ENCODE data around the gene SUSD3.
A peak's percentile ranks its signal among the peaks of the same experiment; 100 is the strongest.
"Not testable (repeated sequence)": the region's sequence is repeated elsewhere in the genome, so short reads cannot be mapped to it uniquely, and the experiment has no call there.

SUSD3 gene

GRCh38 chr9:93058355-93059010, at the start of gene SUSD3:
TSS of gene SUSD3 (plus strand) at chr9:93058701. CDS start at chr9:93058743, 42 bp downstream.
- DNase-seq = peak; percentile 74

DNA sequence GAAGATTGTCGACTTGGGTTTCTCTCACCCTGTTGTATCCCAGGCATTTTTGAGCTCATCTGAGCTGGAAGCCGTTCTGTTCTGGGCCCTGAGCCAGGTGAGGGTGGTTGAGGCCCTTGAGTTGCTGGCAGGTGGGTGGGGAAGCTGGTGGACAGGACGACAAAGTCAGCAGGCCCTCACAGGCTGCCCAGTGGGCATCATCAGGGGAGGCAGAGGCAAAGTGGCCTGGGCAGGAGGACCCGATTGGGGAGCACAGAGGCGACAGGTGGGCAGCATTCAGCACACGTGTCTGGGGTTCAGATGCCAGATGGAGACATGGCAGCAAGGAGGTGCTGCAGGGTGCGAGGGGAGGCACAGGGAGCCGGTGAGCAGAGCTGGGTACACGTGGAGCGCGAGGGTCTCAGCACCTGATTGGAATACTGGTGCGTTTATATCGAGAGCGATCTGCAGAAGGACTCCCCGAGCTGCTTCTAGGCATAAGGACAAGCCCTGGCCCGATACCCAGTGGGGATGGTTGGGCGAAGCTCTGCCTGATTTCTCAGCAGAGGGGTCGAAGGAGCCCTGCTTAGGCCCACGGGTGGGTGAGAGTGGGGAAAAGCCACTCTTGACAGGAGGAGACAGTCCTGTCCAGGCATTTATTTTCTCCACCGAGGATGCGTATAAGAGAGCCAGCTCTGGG, 49.0 kb upstream of the SUSD3 start:
- DNase-seq = no peak

DNA sequence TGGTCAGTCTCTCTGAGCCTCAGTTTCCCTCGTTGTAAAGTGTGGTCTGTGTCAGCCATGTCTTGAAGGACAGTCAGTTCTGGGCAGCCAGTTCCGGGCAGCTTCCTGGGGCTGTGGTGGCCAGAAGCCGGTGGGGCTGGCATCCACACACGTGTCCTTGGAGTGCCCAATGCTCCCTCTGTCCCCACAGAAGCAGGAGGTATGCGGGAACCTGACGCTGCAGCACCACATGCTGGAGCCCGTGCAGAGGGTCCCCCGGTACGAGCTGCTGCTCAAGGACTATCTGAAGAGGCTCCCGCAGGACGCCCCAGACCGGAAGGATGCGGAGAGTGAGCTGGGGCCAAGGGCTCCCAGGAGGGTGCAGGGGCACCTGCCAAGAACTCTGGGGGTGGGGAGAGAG, 48.4 kb upstream of the SUSD3 start:
- DNase-seq = no peak

- no peak for DNase-seq
Observed at GRCh38 chr9:93010704-93011103, 47.8 kb upstream of the SUSD3 start.

DNA sequence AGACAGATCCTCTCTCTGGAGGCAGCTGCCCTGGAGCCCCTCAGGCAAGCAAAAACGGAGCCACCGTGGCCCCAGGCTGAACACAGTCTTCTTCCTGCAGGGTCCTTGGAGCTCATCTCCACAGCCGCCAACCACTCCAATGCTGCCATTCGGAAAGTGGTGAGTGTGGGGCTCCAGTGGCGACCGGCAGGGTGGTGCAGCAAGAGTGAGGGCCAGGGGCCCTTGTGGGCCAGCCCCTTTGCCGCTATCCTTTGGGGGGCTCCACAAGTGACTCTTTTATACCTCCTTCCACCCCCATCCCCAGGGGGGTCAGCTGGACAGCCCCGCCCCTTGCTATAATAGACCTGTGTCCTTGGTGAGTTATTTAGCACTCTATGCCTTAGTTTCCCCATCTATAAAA, 47.4 kb upstream of the SUSD3 start:
- DNase-seq = no peak

- DNase-seq = no peak
Observed at GRCh38 chr9:93012963-93013855, 45.3 kb upstream of the SUSD3 start.

DNA sequence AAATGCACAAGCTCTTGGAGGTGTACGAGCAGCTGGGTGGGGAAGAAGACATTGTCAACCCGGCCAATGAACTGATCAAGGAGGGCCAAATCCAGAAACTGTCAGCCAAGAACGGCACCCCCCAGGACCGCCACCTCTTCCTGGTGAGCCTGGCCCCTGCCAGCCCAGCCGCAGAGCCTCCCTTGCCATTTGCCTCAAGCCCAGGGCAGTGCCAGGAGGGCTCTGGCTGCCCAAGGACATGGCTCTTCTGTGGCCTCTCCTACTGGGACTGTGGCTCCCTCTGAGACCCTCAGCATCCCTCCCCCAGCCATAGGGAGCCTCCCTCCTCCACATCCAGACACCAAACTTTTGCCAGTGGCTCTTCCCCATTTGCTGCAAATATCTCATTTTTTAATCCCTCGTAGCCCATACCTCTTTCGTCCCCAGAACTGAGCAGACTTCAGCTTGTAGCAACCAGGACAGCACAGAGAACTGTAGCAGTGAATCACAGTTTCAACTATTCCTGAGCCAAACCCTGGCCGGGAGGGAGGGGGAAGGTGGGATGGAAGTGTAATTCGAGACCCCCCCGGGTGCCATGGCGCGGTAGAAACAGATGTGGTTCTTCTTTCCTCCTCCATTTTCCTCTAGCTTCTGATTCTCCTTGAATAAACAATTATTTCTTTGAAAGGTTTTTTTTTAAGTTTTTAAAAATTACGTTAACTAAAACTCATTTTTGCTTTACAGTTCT, 44.5 kb upstream of the SUSD3 start:
- DNase-seq = no peak

GRCh38 chr9:93015190-93015589, 43.3 kb upstream of the SUSD3 start:
- DNase-seq = not testable (repeated sequence)

DNA sequence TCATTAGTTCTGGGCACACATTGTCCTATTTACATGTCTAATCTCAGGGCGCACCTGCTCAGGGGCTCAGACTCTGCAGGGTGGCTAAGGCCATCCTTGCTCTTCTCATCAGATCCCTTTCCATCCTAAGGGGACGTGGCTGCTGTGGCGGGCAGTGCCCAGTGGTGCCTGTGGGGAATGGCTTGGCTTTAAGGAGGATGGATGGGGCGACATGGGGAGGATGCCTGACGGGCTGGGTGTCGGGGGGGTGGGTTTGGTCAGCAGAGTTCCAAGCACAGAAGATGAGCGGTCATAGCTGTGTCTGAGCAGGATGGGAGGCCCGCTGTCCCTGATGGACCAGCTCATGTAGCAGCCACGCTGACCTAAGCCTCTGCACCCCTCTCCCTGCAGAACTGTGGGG, 40.9 kb upstream of the SUSD3 start:
- DNase-seq = no peak

DNA sequence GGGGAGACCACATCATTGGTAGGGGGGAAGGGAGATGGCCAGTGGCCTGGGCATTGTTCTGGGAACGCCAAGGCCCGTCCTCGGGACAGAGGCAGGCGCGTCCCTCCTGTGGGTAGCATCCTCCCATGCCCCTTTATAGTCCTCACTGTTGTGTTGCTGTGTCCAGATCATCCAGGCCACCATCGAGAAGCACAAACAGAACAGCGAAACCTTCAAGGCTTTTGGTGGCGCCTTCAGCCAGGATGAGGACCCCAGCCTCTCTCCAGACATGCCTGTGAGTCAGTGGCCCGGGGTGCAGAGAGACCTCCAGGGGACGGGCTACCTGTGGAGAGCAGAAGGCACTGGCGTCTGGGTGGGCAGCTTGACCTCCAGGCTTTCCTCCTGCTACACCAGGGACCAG, 38.4 kb upstream of the SUSD3 start:
- DNase-seq = no peak

- DNase-seq = peak; percentile 46
Observed at GRCh38 chr9:93020771-93021670, 37.5 kb upstream of the SUSD3 start.

- DNase-seq = no peak
Observed at GRCh38 chr9:93022066-93022465, 36.4 kb upstream of the SUSD3 start.

GRCh38 chr9:93022721-93023520, 35.6 kb upstream of the SUSD3 start:
- DNase-seq = no peak

DNA sequence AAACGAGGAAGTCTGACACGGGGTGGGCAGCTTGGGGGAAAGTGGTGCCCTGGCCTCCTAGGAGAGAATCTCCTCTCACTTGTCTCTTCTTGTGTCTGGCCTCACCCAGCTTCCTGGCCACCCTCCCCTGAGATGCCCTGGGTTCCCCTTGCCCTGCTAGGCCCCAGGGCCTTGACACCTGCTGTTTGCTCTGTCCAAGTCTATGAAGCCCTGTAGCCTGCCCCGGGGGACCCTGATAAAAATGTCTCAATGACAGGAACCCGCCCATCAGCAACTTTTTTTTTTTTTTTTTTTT, 35.0 kb upstream of the SUSD3 start:
- no peak for DNase-seq

GRCh38 chr9:93024646-93024910, 33.9 kb upstream of the SUSD3 start:
- DNase-seq = no peak

GRCh38 chr9:93024986-93025630, 33.4 kb upstream of the SUSD3 start:
- no peak for DNase-seq

DNA sequence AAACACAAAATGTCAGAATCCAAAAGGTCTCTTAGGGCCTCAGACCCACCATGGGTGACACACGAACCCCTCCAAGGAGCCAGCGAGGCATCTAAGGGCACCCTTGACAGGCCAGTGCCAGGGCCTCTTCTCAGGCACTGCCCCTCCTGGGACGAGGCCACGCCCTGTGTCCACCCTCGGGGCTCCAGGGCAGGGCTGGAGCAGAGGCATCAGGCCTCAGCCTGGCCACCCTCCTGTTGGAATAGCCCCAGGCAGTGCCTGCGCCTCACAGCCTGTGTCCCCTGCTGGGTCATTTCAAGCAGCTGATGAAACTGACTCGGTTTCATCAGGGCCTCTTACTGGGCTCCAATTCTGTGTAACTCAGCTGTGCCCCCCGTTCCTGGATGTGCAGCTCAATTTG, 32.8 kb upstream of the SUSD3 start:
- DNase-seq = no peak

GRCh38 chr9:93026640-93027039, 31.9 kb upstream of the SUSD3 start:
- DNase-seq = no peak

- DNase-seq = no peak
Observed at GRCh38 chr9:93027750-93028149, 30.8 kb upstream of the SUSD3 start.

DNA sequence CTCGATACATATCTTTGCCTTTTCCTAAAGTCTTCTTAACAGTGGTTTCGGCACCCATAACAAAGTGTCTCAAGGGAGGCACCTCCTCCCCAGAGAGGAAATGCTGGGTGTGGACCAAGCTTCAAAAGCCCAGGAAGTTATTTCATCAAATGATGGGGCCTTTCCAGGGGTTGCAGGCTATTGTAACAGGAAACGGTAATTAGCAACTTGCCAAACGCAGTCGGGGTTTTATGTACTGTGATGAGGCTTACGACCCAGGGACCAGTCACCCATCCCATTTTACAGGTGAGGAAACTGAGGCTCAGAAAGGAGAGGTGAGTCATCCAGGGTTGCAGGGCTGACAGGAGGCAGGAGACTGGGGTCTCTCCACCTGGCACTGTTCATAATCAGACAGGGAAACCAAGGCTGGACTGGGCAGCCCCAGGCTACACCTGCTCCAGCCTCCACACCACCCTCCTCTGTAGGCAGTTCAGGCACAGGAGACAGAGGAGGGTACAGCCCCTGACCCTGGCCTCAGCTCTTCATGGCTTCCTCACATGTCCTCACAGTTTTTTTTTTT, 30.0 kb upstream of the SUSD3 start:
- peak; percentile 33 for DNase-seq
